Ascending aorta (tissue), 2 donors: ENCODE measurements around the gene CDH13. TPM values are rescaled to one million over a fixed set of nuclear protein-coding genes. Genes with fewer than 3 reads are reported as not detected.

Source experiments
- DNase-seq, 2 donors: peaks; one replicate each; pipeline ENCODE4 v3.0.0-alpha.2; 2019; ENCODE audit warnings: low spot score in 2 of 2
- H3K27ac ChIP-seq, 2 donors: fragments of 200-600 bp; sonication (generic); one replicate each; pipeline ENCODE4 v1.5.1; 2016 to 2017; ENCODE audit warnings: mild to moderate bottlenecking in 1 of 2
- H3K27me3 ChIP-seq: fragments of 200-600 bp; sonication (generic); one replicate; pipeline ENCODE4 v1.5.1; 2017
- H3K36me3 ChIP-seq, 2 donors: fragments of 200-600 bp; sonication (generic); one replicate each; pipeline ENCODE4 v1.5.1; 2016
- H3K4me1 ChIP-seq, 2 donors: fragments of 200-600 bp; sonication (generic); one replicate each; pipeline ENCODE4 v1.5.1; 2016 to 2017; ENCODE audit warnings: mild to moderate bottlenecking in 1 of 2
- H3K4me3 ChIP-seq, 2 donors: fragments of 200-600 bp; sonication (generic); one replicate each; pipeline ENCODE4 v1.5.1; 2016 to 2017; ENCODE audit warnings: mild to moderate bottlenecking in 1 of 2
- H3K9me3 ChIP-seq, 2 donors: fragments of 200-600 bp; sonication (generic); one replicate each; pipeline ENCODE4 v1.5.1; 2016
- intact Hi-C: fragments of 100-400 bp; cut with DNase I; formaldehyde crosslinking; loops from one replicate; pipeline ENCODE4 v1.15.1; 2023
- total RNA-seq: library from RNA; depleted of rRNA; stranded (reverse); fragments of >200 nt; gene quantifications from one replicate; pipeline ENCODE4 v1.1.0, GENCODE V29; 2016
- TF ChIP-seq, protein P1 (sequence below), 3 experiments: fragments of 200-600 bp in 2 of 3; fragments of 450-650 bp in 1 of 3; sonication (generic) in 2 of 3; IDR thresholded peaks; one replicate each; pipeline ENCODE4 v1.5.1; 2016 to 2019; ENCODE audit warnings: antibody characterized with exemption in 3 of 3, mild to moderate bottlenecking in 1 of 3, moderate library complexity in 1 of 3

Gene CDH13
- total RNA-seq, 1 donor from 2014 or later = 160 TPM

- intact Hi-C loops = no loop called here
- TF ChIP-seq, protein P1, sequence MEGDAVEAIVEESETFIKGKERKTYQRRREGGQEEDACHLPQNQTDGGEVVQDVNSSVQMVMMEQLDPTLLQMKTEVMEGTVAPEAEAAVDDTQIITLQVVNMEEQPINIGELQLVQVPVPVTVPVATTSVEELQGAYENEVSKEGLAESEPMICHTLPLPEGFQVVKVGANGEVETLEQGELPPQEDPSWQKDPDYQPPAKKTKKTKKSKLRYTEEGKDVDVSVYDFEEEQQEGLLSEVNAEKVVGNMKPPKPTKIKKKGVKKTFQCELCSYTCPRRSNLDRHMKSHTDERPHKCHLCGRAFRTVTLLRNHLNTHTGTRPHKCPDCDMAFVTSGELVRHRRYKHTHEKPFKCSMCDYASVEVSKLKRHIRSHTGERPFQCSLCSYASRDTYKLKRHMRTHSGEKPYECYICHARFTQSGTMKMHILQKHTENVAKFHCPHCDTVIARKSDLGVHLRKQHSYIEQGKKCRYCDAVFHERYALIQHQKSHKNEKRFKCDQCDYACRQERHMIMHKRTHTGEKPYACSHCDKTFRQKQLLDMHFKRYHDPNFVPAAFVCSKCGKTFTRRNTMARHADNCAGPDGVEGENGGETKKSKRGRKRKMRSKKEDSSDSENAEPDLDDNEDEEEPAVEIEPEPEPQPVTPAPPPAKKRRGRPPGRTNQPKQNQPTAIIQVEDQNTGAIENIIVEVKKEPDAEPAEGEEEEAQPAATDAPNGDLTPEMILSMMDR (IDR thresholded peaks at IDR 0.05) = no peak
- Histone ChIP-seq H3K27me3 (no peaks in the 10 kb centered on the region), H3K4me3 (no peak overlapping the region), H3K9me3 (no peaks in the 10 kb centered on the region), H3K36me3 (no peaks in the 10 kb centered on the region), H3K4me1 (peaks cover 0 to 9% of the 10 kb centered on the region in 2 donors), H3K27ac (no peak overlapping the region)
- DNase-seq = no peak
Observed at GRCh38 chr16:82945420-82946101, 318.8 kb downstream of the CDH13 start.

DNA sequence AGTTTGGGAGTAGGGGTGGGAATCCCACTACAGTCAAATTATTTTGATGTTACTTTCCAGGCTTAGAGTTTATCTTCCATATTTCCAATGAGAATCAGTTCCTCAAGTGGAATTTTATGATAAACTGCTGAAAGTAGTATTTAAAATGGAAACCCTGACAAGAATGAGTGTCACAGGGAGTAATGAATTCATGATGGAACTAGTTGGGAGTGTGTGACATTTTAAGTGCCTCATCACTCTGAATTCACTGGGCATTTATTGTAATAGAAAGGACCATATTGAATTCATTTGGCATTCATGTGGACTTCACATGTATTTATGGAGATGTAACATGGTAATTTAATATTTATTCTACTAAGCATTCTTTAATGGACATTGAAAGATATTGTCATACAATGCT is 320.9 kb downstream of the CDH13 start:
- Histone ChIP-seq H3K27ac (no peak overlapping the region), H3K27me3 (no peaks in the 10 kb centered on the region), H3K36me3 (no peaks in the 10 kb centered on the region), H3K9me3 (no peaks in the 10 kb centered on the region), H3K4me1 (peaks cover 0 to 9% of the 10 kb centered on the region in 2 donors), H3K4me3 (no peak overlapping the region)
- TF ChIP-seq, protein P1 (IDR thresholded peaks at IDR 0.05) = no peak
- intact Hi-C loops = no loop called here
- DNase-seq = no peak

- TF ChIP-seq, protein P1 (IDR thresholded peaks at IDR 0.05) = no peak
- no peaks in the 10 kb centered on the region for H3K27me3 ChIP-seq
- no peaks in the 10 kb centered on the region for H3K36me3 ChIP-seq
- no peak for DNase-seq
- H3K27ac ChIP-seq = no peak overlapping the region
- H3K4me3 ChIP-seq = no peak overlapping the region
- no peaks in the 10 kb centered on the region for H3K9me3 ChIP-seq
- peaks cover 0 to 7% of the 10 kb centered on the region in 2 donors for H3K4me1 ChIP-seq
- intact Hi-C loops = no loop called here
Observed at GRCh38 chr16:82949016-82949415, 322.2 kb downstream of the CDH13 start.

- Histone ChIP-seq H3K9me3 (no peaks in the 10 kb centered on the region), H3K4me1 (peaks cover 0 to 13% of the 10 kb centered on the region in 2 donors), H3K27ac (peak overlapping the region in 1 of 2 donors; percentile 41), H3K4me3 (no peak overlapping the region), H3K27me3 (no peaks in the 10 kb centered on the region), H3K36me3 (no peaks in the 10 kb centered on the region)
- intact Hi-C loops = no loop called here
- TF ChIP-seq, protein P1 (IDR thresholded peaks at IDR 0.05) = no peak
- no peak for DNase-seq
Observed at GRCh38 chr16:82953517-82953916, 326.7 kb downstream of the CDH13 start.

DNA sequence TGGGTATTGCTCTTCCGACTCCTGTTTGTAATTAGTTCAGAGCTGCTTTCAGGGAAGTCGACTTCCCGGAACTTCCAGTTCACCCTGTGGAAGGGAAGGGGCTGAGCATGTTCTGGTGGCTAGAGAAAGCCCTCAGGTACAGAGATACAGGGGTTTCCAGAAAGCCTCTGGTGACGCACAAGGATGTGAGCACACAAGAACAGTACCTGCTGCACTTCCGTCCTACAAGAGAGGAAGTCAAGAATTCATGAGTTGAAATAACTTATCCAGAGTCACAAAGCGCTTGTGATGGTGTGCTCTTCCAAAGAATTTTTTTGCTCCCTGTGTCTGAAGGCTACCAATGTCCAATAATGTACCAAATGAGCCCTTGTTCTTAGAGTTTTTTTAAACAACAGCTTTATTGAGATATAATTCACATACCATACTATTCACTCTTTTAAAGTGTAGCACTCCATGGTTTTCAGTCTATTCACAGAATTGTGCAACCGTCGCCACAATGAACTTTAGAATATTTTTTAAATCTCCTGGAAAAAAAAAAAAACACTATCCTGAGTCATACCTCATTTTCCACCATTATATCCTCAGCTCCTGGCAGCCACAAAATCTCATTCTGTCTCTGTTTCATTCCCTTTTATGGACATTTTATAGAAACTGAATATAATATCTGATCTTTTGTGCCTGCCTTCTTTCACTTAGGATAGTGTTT is 327.6 kb downstream of the CDH13 start:
- intact Hi-C loops = no loop called here
- H3K4me3 ChIP-seq = no peak overlapping the region
- no peaks in the 10 kb centered on the region for H3K9me3 ChIP-seq
- peaks cover 0 to 13% of the 10 kb centered on the region in 2 donors for H3K4me1 ChIP-seq
- H3K27me3 ChIP-seq = no peaks in the 10 kb centered on the region
- no peaks in the 10 kb centered on the region for H3K36me3 ChIP-seq
- no peak for DNase-seq
- TF ChIP-seq, protein P1 (IDR thresholded peaks at IDR 0.05) = no peak
- H3K27ac ChIP-seq = peak overlapping the region; percentile 36 to 41
